Hindlimb muscle (tissue), 1 donor: Measurements from ENCODE around the gene ZNF492. TPM values are rescaled to one million over a fixed set of nuclear protein-coding genes. Genes with fewer than 3 reads are reported as not detected.
A peak's percentile ranks its signal among the peaks of the same experiment; 100 is the strongest.
"Not testable (repeated sequence)": the region's sequence is repeated elsewhere in the genome, so short reads cannot be mapped to it uniquely, and the experiment has no call there.

Experiments used
- DNase-seq: peaks from one replicate; pipeline ENCODE4 v3.0.0-alpha.2; 2013
- polyA plus RNA-seq: library from polyadenylated mRNA; unstranded; fragments of 120-200 nt; gene quantifications from one replicate; pipeline ENCODE4 v1.2.1, GENCODE V29; 2013; ENCODE audit not compliant: insufficient read length

The ZNF492 gene
- polyA plus RNA-seq, 1 donor = 0.80 TPM

GRCh38 chr19:22617614-22618320 is 16.4 kb upstream of the ZNF492 start:
- DNase-seq = no peak

- DNase-seq = no peak
Measured at GRCh38 chr19:22619371-22619770, 14.8 kb upstream of the ZNF492 start.

- no peak for DNase-seq
Measured at GRCh38 chr19:22619932-22620331, 14.2 kb upstream of the ZNF492 start.

GRCh38 chr19:22620401-22620800 is 13.7 kb upstream of the ZNF492 start:
- no peak for DNase-seq

GRCh38 chr19:22620912-22621311 is 13.2 kb upstream of the ZNF492 start:
- no peak for DNase-seq

GRCh38 chr19:22622020-22622419 is 12.1 kb upstream of the ZNF492 start:
- no peak for DNase-seq

GRCh38 chr19:22622901-22623840 is 11.0 kb upstream of the ZNF492 start:
- DNase-seq = peak; percentile 15

GRCh38 chr19:22623841-22624221 is 10.3 kb upstream of the ZNF492 start:
- DNase-seq = no peak

- DNase-seq = no peak
Measured at GRCh38 chr19:22625266-22626035, 8.7 kb upstream of the ZNF492 start.

- DNase-seq = no peak
Measured at GRCh38 chr19:22627526-22627925, 6.6 kb upstream of the ZNF492 start.

- no peak for DNase-seq
Measured at GRCh38 chr19:22628401-22628800, 5.7 kb upstream of the ZNF492 start.

GRCh38 chr19:22634450-22634827 is 315 bp downstream of the ZNF492 start:
- no peak for DNase-seq

- not testable (repeated sequence) for DNase-seq
Measured at GRCh38 chr19:22685493-22685892, 51.4 kb downstream of the ZNF492 start.

- not testable (repeated sequence) for DNase-seq
Measured at GRCh38 chr19:22702661-22703060, 68.5 kb downstream of the ZNF492 start.

GRCh38 chr19:22703096-22703495 is 69.0 kb downstream of the ZNF492 start:
- not testable (repeated sequence) for DNase-seq

- no peak for DNase-seq
Measured at GRCh38 chr19:22708983-22709382, 74.9 kb downstream of the ZNF492 start.

Other genes with a start within 250 kb of the ZNF492 start
- not detected for gene ZNF98, start 212.0 kb upstream of the ZNF492 start, polyA plus RNA-seq
- 0.23 TPM for gene ZNF99, start 149.8 kb downstream of the ZNF492 start, polyA plus RNA-seq
- gene ZNF723, start 198.0 kb downstream of the ZNF492 start, polyA plus RNA-seq = not detected